Measurements from ENCODE around the gene RAB40C.
"Not testable (repeated sequence)": the region's sequence is repeated elsewhere in the genome, so short reads cannot be mapped to it uniquely, and the experiment has no call there.

Gene RAB40C

DNA sequence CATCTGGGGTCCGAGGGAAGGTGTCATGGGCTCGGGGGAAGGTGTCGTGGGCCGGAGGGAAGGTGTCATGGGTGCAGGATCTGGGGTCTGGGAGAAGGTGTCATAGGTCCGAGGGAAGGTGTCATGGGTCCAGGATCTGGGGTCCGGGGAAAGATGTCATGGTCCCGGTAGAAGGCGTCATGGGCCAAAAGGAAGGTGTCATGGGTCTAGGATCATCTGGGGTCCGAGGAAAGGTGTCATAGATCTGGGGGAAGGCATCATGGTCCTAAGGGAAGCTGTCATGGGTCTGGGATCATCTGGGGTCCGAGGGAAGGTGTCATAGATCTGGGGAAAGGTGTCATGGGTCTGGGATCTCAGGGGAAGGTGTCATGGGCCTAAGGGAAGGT lies 942 bp downstream of the RAB40C start:
- DNase-seq = no peak

DNA sequence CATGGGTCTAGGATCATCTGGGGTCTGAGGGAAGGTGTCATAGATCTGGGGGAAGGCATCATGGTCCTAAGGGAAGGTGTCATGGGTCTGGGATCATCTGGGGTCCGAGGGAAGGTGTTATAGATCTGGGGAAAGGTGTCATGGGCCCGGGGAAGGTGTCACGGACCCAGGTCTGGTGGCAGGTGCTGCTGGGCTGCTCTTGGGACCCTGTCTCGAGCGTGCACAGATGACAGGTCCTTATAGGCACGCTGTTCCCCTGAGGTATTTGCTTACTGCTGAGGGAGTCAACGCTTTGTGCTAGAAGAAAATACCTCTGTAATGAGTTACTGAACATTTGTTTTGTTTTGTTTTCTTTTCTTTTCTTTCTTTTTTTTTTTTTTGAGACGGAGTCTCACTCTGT lies 1.4 kb downstream of the RAB40C start:
- DNase-seq = no peak

DNA sequence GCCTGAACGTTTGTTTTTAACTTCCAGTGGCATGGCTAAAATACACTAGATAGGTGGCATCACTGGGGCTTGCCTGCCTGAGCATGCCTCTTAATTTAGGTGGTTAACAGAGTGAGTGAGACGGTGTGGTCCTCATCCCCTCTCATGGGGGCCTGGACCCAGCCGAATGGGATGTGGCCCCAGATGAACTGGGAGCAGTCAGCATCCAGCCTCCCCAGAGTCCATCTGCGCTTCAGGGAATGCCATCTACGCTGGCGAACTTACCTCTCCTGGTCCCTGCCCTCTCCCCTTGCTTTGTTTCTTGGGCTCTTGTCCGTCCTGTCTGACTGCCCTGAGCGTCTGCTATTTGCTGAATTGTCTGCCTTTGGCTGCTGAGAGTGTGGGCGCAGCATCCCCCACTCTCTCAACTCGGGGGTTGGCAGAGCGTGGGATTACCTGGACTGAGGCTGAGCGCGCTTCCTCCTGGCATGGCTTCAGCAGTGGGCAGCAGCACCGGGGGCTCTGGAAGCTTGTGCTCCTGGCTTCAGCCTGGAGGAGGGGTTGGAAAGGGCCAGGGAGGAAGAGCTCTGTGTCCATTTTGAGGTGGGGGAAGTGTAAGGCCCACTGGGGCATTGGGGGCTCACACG lies 2.1 kb downstream of the RAB40C start:
- DNase-seq = no peak

DNA sequence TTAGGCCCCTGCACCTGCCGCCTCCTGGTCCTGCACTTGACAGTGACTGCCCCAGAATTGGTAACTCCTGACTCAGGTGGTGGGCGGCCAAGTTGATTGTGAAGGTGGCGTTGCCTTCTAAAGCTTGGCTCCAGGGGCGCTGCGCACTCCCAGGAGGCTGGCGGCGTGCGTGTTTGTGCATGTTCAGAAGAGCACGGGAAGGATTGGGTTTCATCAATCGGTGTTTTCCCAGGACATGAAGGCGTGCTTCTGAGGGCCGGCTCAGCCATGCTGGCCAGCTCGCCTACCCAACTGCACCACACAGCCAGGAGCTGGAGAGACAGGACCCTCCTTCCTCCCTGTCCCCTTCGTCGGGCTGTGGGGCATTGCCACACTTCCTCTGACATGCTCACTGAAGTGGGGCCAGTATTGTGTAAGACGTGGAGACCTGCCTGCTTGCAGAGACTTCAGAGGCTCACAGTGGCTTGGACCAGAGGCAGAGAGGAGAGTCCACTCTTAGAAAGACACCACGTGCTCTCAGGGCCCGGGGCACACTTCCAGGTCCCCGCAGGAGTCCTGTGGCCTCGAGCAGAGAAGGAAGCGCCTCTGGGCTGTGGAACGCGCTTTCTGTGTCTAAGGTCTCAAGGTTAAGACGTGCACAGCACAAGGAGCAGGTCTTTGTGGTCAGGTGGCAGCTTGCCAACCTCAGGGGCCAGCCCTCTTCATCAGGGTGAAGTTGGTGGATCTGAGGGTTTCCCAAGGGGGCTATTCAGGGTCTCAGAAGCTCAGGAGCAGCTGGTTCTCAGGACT lies 2.8 kb downstream of the RAB40C start:
- DNase-seq = peak; percentile 74 to 77

DNA sequence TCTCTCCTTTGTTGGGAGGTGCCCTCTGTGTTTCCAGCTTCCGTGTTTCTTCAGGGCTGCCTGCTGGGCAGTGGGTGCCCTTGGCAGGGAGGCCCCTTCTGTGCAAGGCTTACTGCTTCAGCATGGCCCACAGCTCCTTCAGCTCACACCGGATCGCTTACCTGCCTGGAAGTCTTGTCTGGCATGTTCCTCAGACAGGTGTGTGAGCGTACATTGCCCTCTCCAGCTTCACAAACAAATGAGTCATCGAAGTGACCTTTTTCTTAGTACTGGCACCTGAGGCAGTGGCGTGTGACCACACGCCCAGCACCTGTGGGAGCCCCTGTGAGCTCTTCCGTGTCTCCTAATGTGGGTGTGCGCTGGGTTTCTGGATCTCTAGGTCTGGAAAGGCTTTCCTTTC lies 3.5 kb downstream of the RAB40C start:
- no peak for DNase-seq

DNA sequence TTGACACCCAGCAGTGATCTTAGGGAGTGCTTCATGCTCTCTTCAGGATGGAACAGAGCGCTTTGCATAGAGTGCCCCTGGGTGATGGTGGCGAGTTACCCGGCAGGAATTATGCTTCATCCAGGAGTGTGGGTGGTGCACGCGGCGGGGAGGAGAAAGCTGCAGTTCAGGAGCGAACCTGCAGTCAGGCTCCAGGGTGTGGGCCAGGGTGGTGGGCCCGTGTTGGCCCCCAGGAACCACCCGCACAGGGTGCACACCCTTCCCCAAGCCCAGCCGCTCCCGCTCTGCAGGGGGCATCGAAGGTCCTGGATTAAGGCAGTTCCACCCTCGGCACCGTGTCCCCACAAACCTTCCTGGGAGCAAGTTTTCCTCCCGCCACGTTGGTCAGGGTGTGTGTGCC lies 3.9 kb downstream of the RAB40C start:
- DNase-seq = no peak

DNA sequence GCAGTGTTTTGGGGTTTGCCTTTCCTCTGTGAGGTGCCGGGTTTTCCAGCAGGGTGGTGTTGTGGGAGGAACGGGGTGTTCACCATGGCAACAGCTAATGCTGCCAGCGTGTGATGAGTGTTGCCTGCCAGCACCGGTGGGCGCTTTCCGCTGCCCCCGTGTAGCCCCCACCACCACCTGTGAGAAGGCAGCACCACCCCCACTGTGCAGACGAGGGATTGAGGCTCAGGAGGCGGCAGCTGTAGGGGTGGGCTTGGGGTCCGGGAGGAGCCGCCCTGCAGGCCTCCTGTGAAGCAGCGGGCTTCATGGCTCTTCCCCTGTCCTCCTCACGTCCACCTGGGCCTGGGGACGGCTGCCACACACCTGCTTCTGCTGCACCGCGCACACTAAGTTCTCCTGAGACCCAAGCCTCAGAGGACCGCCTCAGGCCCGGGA lies 5.2 kb downstream of the RAB40C start:
- no peak for DNase-seq

DNA sequence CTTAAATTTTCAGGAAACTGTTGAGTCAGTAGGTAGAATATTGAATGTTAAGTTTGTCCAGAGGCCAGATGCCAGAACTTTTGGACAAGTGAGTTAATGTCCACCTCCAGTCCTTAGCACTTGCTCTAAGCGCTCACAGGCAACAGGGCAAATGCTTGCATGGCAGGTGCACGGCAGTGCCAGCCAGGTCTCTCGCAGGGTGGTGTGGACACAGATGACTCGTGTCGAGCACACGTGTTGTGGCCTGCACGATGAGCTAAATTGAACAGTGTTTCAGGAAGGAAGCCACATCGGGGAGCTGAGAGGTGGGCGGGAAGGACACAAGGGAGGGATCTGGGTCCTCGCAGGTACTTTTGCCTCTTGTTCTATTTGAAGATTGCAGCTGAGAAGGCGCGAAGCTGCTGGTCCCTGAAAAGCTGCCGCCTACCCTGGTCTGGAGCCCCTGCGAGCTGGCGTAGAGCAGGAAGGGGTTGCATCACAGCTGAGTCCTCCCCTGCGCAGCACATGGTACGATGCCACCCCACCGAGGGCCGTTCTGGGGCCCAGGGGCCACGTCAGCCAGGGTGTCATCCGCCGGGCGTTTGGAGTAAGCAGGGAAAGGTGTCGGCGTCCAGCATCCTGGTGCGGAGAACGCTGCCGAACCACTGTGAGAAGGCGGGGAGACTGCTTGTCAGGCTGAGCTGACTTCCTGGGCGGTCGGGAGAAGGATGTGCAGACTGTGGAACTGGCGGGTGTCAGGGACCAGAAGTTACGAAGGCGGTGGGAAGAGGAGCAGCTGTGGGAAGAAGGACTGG lies 6.3 kb downstream of the RAB40C start:
- peak; percentile 31 to 54 for DNase-seq

DNA sequence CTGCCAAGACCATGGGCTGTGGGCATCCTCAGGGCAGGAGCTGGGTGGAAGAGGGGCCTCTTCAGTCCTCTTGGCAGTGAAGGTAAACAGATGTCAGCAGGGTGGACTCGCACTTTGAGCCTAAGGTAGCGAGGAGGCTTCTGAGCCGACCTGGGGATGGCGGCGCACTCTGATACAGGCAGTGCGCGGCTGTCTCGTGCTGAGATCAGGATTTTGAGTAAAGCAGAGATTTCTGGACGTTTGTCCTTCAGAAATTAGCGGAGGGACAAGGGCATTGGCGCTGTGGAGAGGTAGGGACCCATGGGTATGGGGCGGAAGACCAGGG lies 6.8 kb downstream of the RAB40C start:
- no peak for DNase-seq

DNA sequence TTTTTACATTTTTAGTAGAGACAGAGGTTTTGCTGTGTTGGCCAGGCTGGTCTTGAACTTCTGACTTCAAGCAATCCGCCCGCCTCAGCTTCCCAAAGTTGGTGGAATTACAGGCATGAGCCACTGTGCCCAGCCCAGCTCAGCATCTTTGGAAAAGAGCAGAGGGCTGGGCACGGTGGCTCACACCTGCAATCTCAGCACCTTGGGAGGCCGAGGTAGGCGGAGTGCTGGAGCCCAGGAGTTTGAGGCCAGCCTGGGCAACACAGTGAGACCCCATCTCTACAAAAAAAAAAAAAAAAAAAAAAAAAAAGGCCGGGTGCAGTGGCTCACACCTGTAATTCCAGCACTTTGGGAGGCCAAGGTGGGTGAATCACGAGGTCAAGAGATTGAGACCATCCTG lies 7.8 kb downstream of the RAB40C start:
- not testable (repeated sequence) for DNase-seq

DNA sequence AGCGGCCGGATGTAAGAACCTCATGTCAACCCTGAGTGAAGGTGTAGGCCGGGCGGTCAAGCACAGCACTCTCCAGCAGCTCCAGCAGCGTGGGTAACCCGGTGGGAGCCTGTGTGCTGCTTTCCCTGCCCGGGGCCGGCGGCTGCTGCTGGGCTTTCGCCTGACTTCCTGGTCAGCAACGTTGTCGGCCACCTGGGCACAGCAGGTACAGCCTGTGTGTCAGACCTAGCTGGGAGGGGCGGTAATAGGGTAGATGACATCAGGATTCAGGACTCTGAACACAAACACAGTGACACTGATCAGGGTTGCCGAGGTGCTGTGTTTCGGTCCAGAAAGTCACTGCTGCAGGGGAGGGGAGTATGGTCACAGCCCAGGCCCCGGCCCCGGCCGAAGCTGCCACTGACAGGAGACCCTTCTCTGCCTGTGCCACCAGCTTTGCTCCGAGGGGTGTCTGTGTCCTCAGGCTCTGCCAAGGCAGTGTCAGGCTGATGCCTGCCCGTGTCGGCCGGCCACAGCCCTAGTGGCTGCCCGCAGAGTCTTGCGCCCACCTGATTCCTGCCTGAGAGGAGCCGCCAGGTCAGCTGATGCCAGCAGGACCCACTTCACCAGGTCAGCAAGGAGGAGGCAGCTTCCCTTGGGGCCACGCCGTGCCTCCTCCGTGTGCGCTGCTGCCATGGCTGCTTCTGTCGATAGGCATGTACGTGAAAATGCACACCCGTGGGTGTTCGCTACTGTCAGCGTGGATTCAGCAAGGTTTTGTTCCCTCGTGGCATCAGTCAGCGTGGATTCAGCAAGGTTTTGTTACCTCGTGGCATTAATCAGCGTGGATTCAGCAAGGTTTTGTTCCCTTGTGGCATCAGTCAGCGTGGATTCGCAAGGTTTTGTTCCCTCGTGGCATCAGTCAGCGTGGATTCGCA lies 9.2 kb downstream of the RAB40C start:
- DNase-seq = no peak

DNA sequence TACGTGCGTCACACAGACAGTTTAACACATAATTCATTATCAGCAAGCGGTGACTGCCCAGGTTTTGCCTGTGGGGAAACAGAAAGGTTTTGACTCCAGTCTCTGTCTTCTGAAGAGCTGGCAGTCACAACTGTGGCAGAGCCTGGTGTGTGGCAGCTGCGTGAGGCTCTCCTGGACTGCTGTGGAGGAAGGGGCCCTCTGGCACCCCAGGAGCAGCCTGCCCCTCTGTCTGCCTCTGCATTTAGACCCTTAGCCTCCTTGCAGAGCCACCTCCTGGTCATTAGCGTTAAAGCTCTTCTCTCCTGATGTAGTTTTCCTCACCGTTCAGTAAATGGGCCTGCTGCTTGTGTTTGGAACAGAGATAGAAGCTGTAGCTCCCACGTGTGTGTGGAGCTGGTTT lies 10.9 kb downstream of the RAB40C start:
- peak in 1 of 2 donors; percentile 9 for DNase-seq

DNA sequence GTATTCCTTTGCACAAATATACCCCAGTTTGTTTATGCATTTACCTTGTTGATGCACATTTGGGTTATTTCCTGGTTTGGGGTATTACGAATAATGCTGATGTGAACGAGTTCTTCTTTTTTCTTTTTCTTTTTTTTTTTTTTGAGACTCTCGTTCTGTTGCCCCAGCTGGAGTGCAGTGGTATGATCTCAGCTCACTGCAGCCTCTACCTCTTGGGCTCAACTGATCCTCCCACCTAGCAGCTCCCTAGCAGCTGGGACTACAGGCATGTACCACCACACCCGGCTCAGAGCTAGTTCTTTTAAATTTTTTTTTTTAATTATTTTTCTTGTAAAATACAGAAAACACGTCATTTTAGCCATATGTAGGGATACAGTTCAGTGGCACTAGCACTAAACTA lies 14.1 kb downstream of the RAB40C start:
- no peak for DNase-seq

DNA sequence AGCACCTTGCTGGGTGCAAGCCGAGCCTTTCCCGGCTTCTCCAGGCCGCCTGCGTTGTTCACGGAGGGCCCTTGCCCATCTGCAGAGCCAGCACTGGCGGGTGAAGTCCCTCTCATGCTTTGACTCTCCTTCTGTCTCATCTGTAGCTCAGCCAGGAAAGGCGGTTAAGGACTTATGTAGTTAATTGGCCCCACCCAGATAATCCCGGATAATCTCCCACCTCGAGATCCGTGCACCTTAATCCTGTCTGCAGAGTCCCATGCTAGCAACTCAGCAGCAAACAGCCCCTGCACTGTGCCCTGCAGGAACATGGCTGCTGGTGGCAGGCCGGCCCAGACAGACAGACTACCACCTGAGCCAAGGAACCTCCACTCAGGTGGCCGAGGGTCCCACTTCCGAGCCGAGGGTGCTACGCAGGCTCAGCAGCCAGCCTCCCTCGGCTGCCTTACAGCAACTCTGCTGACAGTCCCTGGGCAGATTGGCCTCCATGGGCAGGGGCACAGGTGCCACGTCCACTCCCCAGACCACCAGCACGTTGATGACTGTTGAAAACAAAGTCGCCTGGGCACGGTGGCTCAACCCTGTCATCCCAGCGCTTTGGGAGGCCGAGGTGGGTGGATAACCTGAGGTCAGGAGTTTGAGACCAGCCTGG lies 16.9 kb downstream of the RAB40C start:
- no peak for DNase-seq

DNA sequence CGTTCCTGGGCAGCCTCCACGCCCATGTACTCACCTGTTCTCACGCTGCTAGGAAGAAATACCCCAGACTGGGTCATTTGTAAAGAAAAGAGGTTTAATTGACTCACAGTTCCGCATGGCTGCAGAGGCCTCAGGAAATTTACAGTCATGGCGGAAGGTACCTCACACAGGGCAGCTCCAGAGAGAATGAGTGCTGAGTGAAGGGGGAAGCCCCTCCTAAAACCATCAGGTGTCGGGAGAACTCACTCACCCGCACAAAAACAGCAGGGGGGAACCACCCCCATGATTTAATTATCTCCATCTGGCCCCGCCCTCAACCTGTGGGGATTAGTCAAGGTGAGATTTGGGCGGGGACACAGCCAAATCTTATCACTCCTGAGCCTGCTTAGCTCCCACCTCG lies 18.2 kb downstream of the RAB40C start:
- DNase-seq = no peak

DNA sequence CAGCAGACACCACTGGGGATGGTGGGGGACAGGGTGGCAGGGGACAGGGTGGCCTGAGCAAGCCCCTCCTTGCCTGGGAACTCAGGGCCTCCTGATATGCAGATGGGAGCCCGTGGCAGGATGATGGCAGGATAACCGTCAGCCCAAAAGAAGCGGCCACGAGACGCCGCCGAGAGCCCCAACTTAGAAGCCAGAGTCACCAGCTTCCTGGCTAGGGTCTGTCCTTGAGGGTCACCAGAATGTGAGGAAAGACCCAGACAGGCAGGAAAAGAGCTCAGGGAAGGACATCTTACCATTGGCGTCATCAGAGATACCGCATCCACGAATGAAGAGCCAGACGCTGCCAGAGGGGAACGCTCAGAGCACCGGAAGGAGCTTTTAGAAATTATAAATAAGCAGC lies 19.4 kb downstream of the RAB40C start:
- DNase-seq = no peak

DNA sequence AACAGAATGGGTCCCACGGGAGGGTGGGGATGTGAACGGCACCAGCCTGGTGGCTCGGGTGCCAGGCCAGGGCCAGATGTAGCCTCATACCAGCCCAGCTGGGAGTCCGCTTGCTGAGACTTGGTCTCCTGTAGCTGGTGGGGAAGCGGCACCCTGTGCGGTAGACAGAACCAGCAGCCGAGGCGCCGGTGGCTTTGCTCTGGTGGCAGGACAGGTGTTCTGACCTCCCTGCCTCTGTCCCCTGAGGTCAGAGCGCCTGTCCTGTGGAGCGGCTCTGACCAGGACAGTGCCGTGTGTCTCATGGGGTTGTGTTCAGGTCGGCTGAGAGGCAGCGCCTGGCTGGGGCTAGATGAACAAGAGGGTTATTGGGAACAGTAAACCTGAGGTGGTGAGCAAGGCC lies 20.1 kb downstream of the RAB40C start:
- DNase-seq = no peak

DNA sequence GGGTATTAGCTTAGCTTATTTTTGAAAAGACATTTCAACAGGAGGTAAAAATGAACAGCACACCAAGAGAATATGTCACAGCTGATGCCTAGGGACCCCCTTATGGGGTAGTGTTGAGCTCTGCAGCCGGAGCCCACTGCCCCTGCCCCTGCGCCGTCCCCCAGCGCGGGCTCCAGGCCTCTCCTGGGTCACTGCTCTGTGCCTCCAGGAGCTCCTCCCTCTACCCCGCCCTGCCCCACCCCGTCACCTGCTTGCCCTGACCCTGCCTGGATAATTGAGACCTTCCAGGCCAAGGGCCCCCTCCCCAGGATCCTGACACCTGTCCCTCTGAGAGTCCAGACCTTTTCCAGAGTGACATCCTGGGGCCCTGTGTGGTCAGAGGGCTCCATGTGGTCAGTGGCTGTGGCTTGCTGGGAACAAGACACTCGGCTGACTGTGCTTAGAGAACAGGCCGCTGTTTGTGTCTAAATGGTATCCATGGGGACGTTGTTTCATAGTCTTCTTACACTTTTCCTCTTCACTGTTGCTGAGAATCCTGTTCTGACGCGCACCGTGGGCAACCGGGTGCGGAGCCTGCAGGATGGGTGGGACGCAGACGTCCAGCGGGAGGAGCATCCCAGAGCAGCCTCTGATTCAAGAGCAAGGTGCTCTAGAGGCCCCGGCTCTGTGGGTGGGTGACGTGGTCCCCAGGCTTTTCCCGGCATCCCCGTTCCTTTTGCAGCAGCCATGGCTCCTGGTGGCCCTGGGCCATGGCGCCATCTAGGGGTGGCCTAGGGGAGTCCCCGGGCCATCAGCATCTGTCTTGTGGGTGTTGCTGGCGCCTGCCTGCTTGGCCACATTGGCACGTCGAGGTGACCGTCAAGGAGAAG lies 20.9 kb downstream of the RAB40C start:
- DNase-seq = peak; percentile 53 to 68

DNA sequence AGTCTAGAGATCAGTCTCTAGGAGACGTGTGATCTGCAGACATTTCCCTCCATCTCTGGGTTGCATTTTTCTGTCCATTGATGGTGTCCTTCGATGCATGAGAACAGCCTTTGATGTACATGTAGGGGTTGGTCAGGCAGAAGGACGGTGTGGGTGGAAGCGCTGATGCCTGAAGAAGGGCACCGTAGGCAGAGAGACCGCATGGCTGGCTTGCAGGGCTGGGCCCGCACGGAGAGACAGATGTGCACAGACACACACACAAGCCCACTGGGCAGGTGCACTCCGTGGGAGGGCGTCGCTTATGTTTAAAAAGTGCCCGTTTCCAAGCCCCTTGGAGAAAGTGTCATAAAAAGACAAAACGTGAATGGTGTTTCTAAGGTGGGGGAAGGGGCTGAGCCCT lies 25.3 kb downstream of the RAB40C start:
- no peak for DNase-seq

DNA sequence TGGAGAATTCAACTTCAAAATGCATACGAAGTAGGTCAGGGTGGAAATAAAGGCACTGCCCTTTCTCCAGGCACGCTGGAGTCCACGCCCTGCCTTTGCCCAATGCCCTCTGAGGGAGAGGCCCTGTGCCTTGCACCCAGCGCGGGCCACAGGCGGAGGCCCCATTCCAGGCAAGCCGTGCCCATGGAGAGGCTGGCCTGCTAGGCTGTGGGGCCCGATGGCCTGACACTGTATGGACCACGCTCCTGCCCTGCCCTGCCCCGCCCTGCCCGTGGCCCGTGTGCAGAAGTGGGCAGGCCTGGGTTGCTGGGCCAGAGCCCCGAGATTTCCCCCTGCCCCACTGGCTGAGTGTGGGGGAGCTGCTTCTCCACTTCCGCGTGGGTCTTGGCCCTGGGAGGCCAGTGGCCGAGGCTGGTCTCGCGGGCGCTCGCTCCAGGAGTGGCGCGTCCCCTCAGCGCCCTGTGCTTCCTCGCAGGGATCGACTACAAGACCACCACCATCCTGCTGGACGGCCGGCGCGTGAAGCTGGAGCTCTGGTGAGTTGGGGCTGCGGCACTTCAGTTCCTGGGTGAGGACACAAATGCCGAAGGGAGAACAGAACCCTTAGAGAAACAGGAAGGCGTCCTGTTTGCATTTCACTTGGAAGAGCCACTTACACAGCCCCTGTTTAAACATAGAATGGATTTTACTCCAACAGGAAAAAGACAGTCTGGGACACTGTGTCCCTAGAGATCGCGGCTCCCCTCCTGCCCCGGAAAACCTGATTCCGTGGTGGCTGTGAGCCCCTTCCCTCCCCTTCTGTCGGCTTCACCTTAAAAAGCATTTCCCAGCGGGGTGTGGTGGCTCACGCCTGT lies 27.1 kb downstream of the RAB40C start:
- DNase-seq = no peak

All from inflammatory macrophage (primary cell).